ENCODE results near the gene ZFAND2B. TPM values are rescaled to one million over a fixed set of nuclear protein-coding genes. Genes with fewer than 3 reads are reported as not detected.
"Not testable (repeated sequence)": the region's sequence is repeated elsewhere in the genome, so short reads cannot be mapped to it uniquely, and the experiment has no call there.

Gene ZFAND2B
- total RNA-seq, 1 experiment from 2014 or later, result 16.4 TPM

DNA sequence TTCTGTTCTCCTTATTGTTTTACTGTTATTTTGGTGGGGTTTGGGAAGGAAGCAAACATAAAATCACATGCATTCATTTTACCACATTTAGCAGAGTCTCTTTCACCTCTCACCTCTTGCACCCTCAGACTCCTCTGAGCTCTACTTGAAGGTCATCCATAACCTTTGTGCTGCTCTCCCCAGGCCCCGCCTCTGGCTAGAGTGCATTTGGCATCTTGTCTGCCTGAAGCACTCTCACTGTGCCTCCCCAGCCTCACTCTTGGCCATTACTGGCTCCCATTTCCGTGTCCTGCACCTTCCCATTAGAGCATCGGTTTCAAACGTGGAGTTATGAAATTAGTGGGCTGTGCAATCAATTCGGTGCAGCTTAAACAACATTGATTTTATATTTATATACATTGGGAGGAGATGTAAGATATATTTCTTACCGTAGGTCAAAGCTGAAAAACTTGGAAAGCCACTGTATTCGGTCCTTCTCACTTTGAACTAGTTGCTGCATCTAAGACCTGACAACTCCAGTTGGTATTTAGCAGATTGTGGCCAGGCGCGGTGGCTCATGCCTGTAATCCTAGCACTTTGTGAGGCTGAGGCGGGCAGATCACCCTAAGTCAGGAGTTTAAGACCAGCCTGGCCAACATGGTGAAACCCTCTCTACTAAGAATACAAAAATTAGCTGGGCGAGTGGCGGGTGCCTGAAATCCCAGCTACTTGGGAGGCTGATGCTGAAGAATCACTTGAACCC, 6.9 kb upstream of the ZFAND2B start:
- H2AK5ac ChIP-seq (ENCODE audit: insufficient read length, low read length), result peak overlapping the region; percentile 80
- Mint-ChIP-seq H3K27ac (no peak overlapping the region; a peak in 1 of 7 replicates), H3K4me1 (peaks cover 11 to 20% of the 10 kb centered on the region in 2 experiments), H3K36me3 (ENCODE audit: insufficient read depth in 1 of 3, low read depth in 3 of 3) (peaks cover 2 to 4% (median 3%) of the 10 kb centered on the region in 3 experiments; a peak in 4 of 7 replicates), H3K4me3 (peak overlapping the region in 1 of 2 experiments; percentile 18; a peak in 1 of 5 replicates), H3K27me3 (ENCODE audit: low read depth) (peaks cover 19% of the 10 kb centered on the region), H3K9me3 (peaks cover 6 to 7% of the 10 kb centered on the region in 2 experiments; a peak in 4 of 5 replicates)
- no peak overlapping the region for H2AFZ ChIP-seq (ENCODE audit: low read length)
- H3K27ac ChIP-seq (ENCODE audit: insufficient read length, low read depth, low read length), result no peak overlapping the region
- no peak overlapping the region for H3K9ac ChIP-seq (ENCODE audit: extremely low read depth, insufficient read length, low read length)
- no peaks in the 10 kb centered on the region for H3K27me3 ChIP-seq (ENCODE audit: insufficient read depth, low read length)
- no peaks in the 10 kb centered on the region for H3K79me2 ChIP-seq (ENCODE audit: insufficient read depth, low read length)
- H3T11ph ChIP-seq (ENCODE audit: low read length), result no peak overlapping the region
- H3K4me1 ChIP-seq (ENCODE audit: insufficient read depth, low read length), result no peaks in the 10 kb centered on the region
- peak overlapping the region; percentile 25 for H3K18ac ChIP-seq (ENCODE audit: insufficient read length, low read depth, low read length)
- H2BK120ac ChIP-seq (ENCODE audit: low read depth, low read length, poor library complexity, severe bottlenecking), result no peak overlapping the region
- H3K4ac ChIP-seq (ENCODE audit: low read depth, low read length), result no peak overlapping the region
- H3K79me1 ChIP-seq (ENCODE audit: insufficient read depth, low read depth, low read length, poor library complexity, severe bottlenecking), result no peaks in the 10 kb centered on the region
- H4K20me1 ChIP-seq (ENCODE audit: control insufficient read depth, insufficient read depth, insufficient read length), result no peaks in the 10 kb centered on the region
- no peak overlapping the region for H3K14ac ChIP-seq (ENCODE audit: insufficient read depth, low read length)
- no peaks in the 10 kb centered on the region for H3K23me2 ChIP-seq (ENCODE audit: insufficient read length, low read depth, low read length, poor library complexity, severe bottlenecking)
- TF ChIP-seq, protein P1, sequence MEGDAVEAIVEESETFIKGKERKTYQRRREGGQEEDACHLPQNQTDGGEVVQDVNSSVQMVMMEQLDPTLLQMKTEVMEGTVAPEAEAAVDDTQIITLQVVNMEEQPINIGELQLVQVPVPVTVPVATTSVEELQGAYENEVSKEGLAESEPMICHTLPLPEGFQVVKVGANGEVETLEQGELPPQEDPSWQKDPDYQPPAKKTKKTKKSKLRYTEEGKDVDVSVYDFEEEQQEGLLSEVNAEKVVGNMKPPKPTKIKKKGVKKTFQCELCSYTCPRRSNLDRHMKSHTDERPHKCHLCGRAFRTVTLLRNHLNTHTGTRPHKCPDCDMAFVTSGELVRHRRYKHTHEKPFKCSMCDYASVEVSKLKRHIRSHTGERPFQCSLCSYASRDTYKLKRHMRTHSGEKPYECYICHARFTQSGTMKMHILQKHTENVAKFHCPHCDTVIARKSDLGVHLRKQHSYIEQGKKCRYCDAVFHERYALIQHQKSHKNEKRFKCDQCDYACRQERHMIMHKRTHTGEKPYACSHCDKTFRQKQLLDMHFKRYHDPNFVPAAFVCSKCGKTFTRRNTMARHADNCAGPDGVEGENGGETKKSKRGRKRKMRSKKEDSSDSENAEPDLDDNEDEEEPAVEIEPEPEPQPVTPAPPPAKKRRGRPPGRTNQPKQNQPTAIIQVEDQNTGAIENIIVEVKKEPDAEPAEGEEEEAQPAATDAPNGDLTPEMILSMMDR (conservative IDR thresholded peaks at IDR 0.05), result no peak
- no peak overlapping the region for H4K91ac ChIP-seq (ENCODE audit: insufficient read length, low read depth, low read length)
- H3K56ac ChIP-seq (ENCODE audit: insufficient read length, low read depth, low read length), result no peak overlapping the region
- DNase-seq, result no peak
- no peaks in the 10 kb centered on the region for H3K9me3 ChIP-seq (ENCODE audit: control insufficient read depth, low read depth, low read length)
- no peak overlapping the region for H3K23ac ChIP-seq (ENCODE audit: insufficient read length, low read depth, low read length)
- H4K5ac ChIP-seq (ENCODE audit: insufficient read length, low read depth, low read length), result no peak overlapping the region
- H3K4me2 ChIP-seq (ENCODE audit: insufficient read depth, insufficient read length, low read length), result no peak overlapping the region
- H4K8ac ChIP-seq (replicated peaks; ENCODE audit: insufficient read length, low read depth, low read length), result no peak overlapping the region
- no CpG with 5 or more reads among the region's 12 CpGs for WGBS (ENCODE audit: extremely low coverage, insufficient read length, low lambda C conversion rate)
- H2BK5ac ChIP-seq (ENCODE audit: insufficient read length, low read length), result no peak overlapping the region
- no peak overlapping the region for H2BK12ac ChIP-seq (ENCODE audit: insufficient read length, low read depth, low read length)
- H2BK15ac ChIP-seq (ENCODE audit: low read depth, low read length), result no peak overlapping the region
- H2BK20ac ChIP-seq (ENCODE audit: low read depth, low read length, poor library complexity, severe bottlenecking), result no peak overlapping the region

DNA sequence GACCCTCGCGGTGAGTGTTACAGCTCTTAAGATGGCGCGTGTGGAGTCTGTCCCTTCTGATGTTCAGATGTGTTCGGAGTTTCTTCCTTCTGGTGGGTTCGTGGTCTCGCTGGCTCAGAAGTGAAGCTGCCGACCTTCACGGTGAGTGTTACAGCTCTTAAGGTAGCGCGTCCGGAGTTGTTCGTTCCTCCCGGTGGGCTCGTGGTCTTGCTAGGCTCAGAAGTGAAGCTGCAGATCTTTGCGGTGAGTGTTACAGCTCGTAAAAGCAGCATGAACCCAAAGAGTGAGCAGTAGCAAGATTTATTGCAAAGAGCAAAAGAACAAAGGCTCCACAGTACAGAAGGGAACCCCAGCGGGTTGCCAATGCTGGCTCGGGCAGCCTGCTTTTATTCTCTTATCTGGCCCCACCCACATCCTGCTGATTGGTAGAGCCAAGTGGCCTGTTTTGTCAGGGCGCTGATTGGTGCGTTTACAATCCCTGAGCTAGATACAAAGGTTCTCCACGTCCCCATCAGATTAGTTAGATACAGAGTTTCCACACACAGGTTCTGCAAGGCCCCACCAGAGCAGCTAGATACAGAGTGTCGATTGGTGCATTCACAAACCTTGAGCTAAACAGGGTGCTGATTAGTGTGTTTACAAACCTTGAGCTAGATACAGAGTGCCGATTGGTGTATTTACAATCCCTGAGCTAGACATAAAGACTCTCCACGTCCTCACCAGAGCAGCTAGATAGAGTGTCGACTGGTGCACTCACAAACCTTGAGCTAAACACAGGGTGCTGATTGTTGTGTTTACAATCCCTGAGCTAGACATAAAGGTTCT, 5.9 kb upstream of the ZFAND2B start:
- not testable (repeated sequence) for H3K79me2 ChIP-seq (ENCODE audit: insufficient read depth, low read length); DNase-seq; H3K4me1 ChIP-seq (ENCODE audit: insufficient read depth, low read length); H2BK120ac ChIP-seq (ENCODE audit: low read depth, low read length, poor library complexity, severe bottlenecking); H3K4me3 Mint-ChIP-seq; H4K20me1 ChIP-seq (ENCODE audit: control insufficient read depth, insufficient read depth, insufficient read length); H3K79me1 ChIP-seq (ENCODE audit: insufficient read depth, low read depth, low read length, poor library complexity, severe bottlenecking); H2AFZ ChIP-seq (ENCODE audit: low read length); H3K23me2 ChIP-seq (ENCODE audit: insufficient read length, low read depth, low read length, poor library complexity, severe bottlenecking); H3K56ac ChIP-seq (ENCODE audit: insufficient read length, low read depth, low read length); H2BK15ac ChIP-seq (ENCODE audit: low read depth, low read length); H3K9ac ChIP-seq (ENCODE audit: extremely low read depth, insufficient read length, low read length); H3K4me2 ChIP-seq (ENCODE audit: insufficient read depth, insufficient read length, low read length); H3K9me3 Mint-ChIP-seq; H2BK20ac ChIP-seq (ENCODE audit: low read depth, low read length, poor library complexity, severe bottlenecking); H3K9me3 ChIP-seq (ENCODE audit: control insufficient read depth, low read depth, low read length); H3K27ac ChIP-seq (ENCODE audit: insufficient read length, low read depth, low read length); H3K14ac ChIP-seq (ENCODE audit: insufficient read depth, low read length); H3K23ac ChIP-seq (ENCODE audit: insufficient read length, low read depth, low read length); H3T11ph ChIP-seq (ENCODE audit: low read length); H2AK5ac ChIP-seq (ENCODE audit: insufficient read length, low read length); H4K8ac ChIP-seq (replicated peaks; ENCODE audit: insufficient read length, low read depth, low read length); H3K27me3 ChIP-seq (ENCODE audit: insufficient read depth, low read length); H3K4ac ChIP-seq (ENCODE audit: low read depth, low read length); H4K5ac ChIP-seq (ENCODE audit: insufficient read length, low read depth, low read length); H4K91ac ChIP-seq (ENCODE audit: insufficient read length, low read depth, low read length); H2BK5ac ChIP-seq (ENCODE audit: insufficient read length, low read length); H3K18ac ChIP-seq (ENCODE audit: insufficient read length, low read depth, low read length); H3K36me3 Mint-ChIP-seq (ENCODE audit: insufficient read depth in 1 of 3, low read depth in 3 of 3); H2BK12ac ChIP-seq (ENCODE audit: insufficient read length, low read depth, low read length)
- H3K27me3 Mint-ChIP-seq (ENCODE audit: low read depth), result peaks cover 13% of the 10 kb centered on the region
- H3K27ac Mint-ChIP-seq, result peak overlapping the region; percentile 6 to 91 (median 76); a peak in 4 of 7 replicates
- peaks cover 11 to 17% of the 10 kb centered on the region in 2 experiments for H3K4me1 Mint-ChIP-seq
- WGBS (ENCODE audit: extremely low coverage, insufficient read length, low lambda C conversion rate), result no CpG with 5 or more reads among the region's 26 CpGs
